NT2/D1 (cell line): ENCODE measurements around the gene PGPEP1.

Source experiments
- DNase-seq: peaks from one replicate; pipeline ENCODE4 v3.0.0-alpha.2; 2011; ENCODE audit warnings: low read depth, low spot score
- H3K27me3 ChIP-seq: 2 replicates; pipeline ENCODE4 v1.6.0; 2011; ENCODE audit warnings: mild to moderate bottlenecking; ENCODE audit not compliant: insufficient read length, insufficient read depth
- H3K36me3 ChIP-seq: 2 replicates; pipeline ENCODE4 v1.6.1; 2011; ENCODE audit warnings: mild to moderate bottlenecking, low read length, mixed read lengths; ENCODE audit not compliant: insufficient read depth, insufficient read length
- H3K4me1 ChIP-seq: 2 replicates; pipeline ENCODE4 v1.5.1; 2011; ENCODE audit not compliant: insufficient read depth, insufficient read length
- H3K4me3 ChIP-seq: 2 replicates; pipeline ENCODE4 v1.5.1; 2011; ENCODE audit warnings: low read depth; ENCODE audit not compliant: insufficient read length
- H3K9ac ChIP-seq: 2 replicates; pipeline ENCODE4 v1.6.0; 2011; ENCODE audit warnings: low read depth; ENCODE audit not compliant: insufficient read length
- H3K9me3 ChIP-seq: 2 replicates; pipeline ENCODE4 v1.5.1; 2011; ENCODE audit warnings: mild to moderate bottlenecking, low read length; ENCODE audit not compliant: insufficient read depth
- SUZ12 ChIP-seq: IDR thresholded peaks from 2 replicates; pipeline ENCODE4 v1.6.1; 2011; ENCODE audit not compliant: insufficient read length, insufficient read depth; ENCODE audit errors: extremely low read depth
- YY1 ChIP-seq: IDR thresholded peaks from 2 replicates; pipeline ENCODE4 v1.6.1; 2011; ENCODE audit not compliant: insufficient read length, insufficient read depth
- ZNF274 ChIP-seq: IDR thresholded peaks from 2 replicates; pipeline ENCODE4 v1.6.1; 2011; ENCODE audit warnings: mild to moderate bottlenecking, low read depth, low read length

Gene PGPEP1

GRCh38 chr19:18304208-18304457, 36.3 kb upstream of the PGPEP1 start:
- Histone ChIP-seq H3K9ac (peak overlapping the region; percentile 54), H3K36me3 (peaks cover 35% of the 10 kb centered on the region), H3K9me3 (no peaks in the 10 kb centered on the region), H3K4me3 (no peak overlapping the region), H3K4me1 (peaks cover 17% of the 10 kb centered on the region), H3K27me3 (no peaks in the 10 kb centered on the region)
- TF ChIP-seq SUZ12 (no peak), YY1 (no peak), ZNF274 (no peak)
- no peak for DNase-seq

GRCh38 chr19:18304458-18305310, 35.7 kb upstream of the PGPEP1 start:
- H3K36me3 ChIP-seq: peaks cover 41% of the 10 kb centered on the region
- H3K4me1 ChIP-seq: peaks cover 21% of the 10 kb centered on the region
- no peaks in the 10 kb centered on the region for H3K9me3 ChIP-seq
- H3K4me3 ChIP-seq: peak overlapping the region; percentile 33
- TF ChIP-seq SUZ12 (no peak), YY1 (peak; percentile 15), ZNF274 (no peak)
- peak overlapping the region; percentile 82 for H3K9ac ChIP-seq
- no peaks in the 10 kb centered on the region for H3K27me3 ChIP-seq
- DNase-seq: no peak

- Histone ChIP-seq H3K36me3 (peaks cover 57% of the 10 kb centered on the region), H3K9me3 (no peaks in the 10 kb centered on the region), H3K4me3 (no peak overlapping the region), H3K9ac (peak overlapping the region; percentile 3), H3K4me1 (peaks cover 27% of the 10 kb centered on the region), H3K27me3 (no peaks in the 10 kb centered on the region)
- DNase-seq: no peak
- no peak for TF ChIP-seq SUZ12
- no peak for TF ChIP-seq YY1
- TF ChIP-seq ZNF274: no peak
These were observed 34.0 kb upstream of the PGPEP1 start for GRCh38 chr19:18306209-18306887.

- H3K9me3 ChIP-seq: no peaks in the 10 kb centered on the region
- no peak overlapping the region for H3K4me3 ChIP-seq
- DNase-seq: no peak
- H3K9ac ChIP-seq: peak overlapping the region; percentile 3
- peaks cover 28% of the 10 kb centered on the region for H3K4me1 ChIP-seq
- peaks cover 63% of the 10 kb centered on the region for H3K36me3 ChIP-seq
- no peaks in the 10 kb centered on the region for H3K27me3 ChIP-seq
- no peak for TF ChIP-seq YY1
- TF ChIP-seq SUZ12: no peak
- TF ChIP-seq ZNF274: no peak
These were observed 33.5 kb upstream of the PGPEP1 start for GRCh38 chr19:18306888-18307260.

- TF ChIP-seq SUZ12: no peak
- H3K4me1 ChIP-seq: peaks cover 28% of the 10 kb centered on the region
- no peak for DNase-seq
These were observed 33.1 kb upstream of the PGPEP1 start for GRCh38 chr19:18307271-18307681.

GRCh38 chr19:18308051-18308947, 32.1 kb upstream of the PGPEP1 start:
- peaks cover 76% of the 10 kb centered on the region for H3K36me3 ChIP-seq
- no peaks in the 10 kb centered on the region for H3K9me3 ChIP-seq
- TF ChIP-seq ZNF274 (no peak), SUZ12 (no peak), YY1 (no peak)
- H3K9ac ChIP-seq: peak overlapping the region; percentile 46
- peaks cover 30% of the 10 kb centered on the region for H3K4me1 ChIP-seq
- no peaks in the 10 kb centered on the region for H3K27me3 ChIP-seq
- no peak overlapping the region for H3K4me3 ChIP-seq
- no peak for DNase-seq

More at GRCh38 chr19:18307271-18307681, 33.1 kb upstream of the PGPEP1 start:
- no peaks in the 10 kb centered on the region for H3K27me3 ChIP-seq
- no peaks in the 10 kb centered on the region for H3K9me3 ChIP-seq
- peaks cover 67% of the 10 kb centered on the region for H3K36me3 ChIP-seq
- no peak overlapping the region for H3K4me3 ChIP-seq
- no peak overlapping the region for H3K9ac ChIP-seq

GRCh38 chr19:18308948-18309325, 31.5 kb upstream of the PGPEP1 start:
- no peaks in the 10 kb centered on the region for H3K9me3 ChIP-seq
- H3K4me1 ChIP-seq: peaks cover 27% of the 10 kb centered on the region
- no peak overlapping the region for H3K9ac ChIP-seq
- peaks cover 83% of the 10 kb centered on the region for H3K36me3 ChIP-seq
- H3K27me3 ChIP-seq: no peaks in the 10 kb centered on the region
- no peak overlapping the region for H3K4me3 ChIP-seq
- TF ChIP-seq ZNF274 (no peak), SUZ12 (no peak), YY1 (no peak)
- no peak for DNase-seq
